ENCODE measurements around the gene NR6A1.

- TF ChIP-seq YY1 (IDR thresholded peaks at IDR 0.05; ENCODE audit: insufficient read depth, insufficient read length) (no peak), ZNF274 (IDR thresholded peaks at IDR 0.05; ENCODE audit: low read depth, low read length) (no peak), SUZ12 (IDR thresholded peaks at IDR 0.05; ENCODE audit: extremely low read depth, insufficient read depth, insufficient read length) (no peak)
Observed at GRCh38 chr9:124800306-124801259, 29.5 kb upstream of the NR6A1 start.
